Ovary (tissue), 3 donors: Measurements from ENCODE around the gene FAM135A.

ENCODE experiments used
- CTCF ChIP-seq, 3 donors: fragments of 450-650 bp in 2 of 3; fragments of 200-600 bp in 1 of 3; IDR thresholded peaks; one replicate each; pipeline versions ENCODE4 v1.5.1 to v1.8.0; 2016 to 2022; ENCODE audit warnings: antibody characterized with exemption in 3 of 3, mild to moderate bottlenecking in 1 of 3
- EP300 ChIP-seq: sonication (generic); formaldehyde crosslinking; IDR thresholded peaks from one replicate; pipeline ENCODE4 v1.6.1; 2017; ENCODE audit warnings: antibody characterized with exemption
- POLR2A ChIP-seq: fragments of 450-650 bp; IDR thresholded peaks from one replicate; pipeline ENCODE4 v1.6.1; 2017; ENCODE audit warnings: antibody characterized with exemption, mild to moderate bottlenecking, moderate library complexity
- donor health status: DM: no; HTN: no; CAD: no.

GRCh38 chr6:70411542-70412251 is 1.6 kb upstream of the FAM135A start:
- TF ChIP-seq CTCF (IDR thresholded peaks at IDR 0.05), result no peak
- TF ChIP-seq POLR2A, result no peak
- TF ChIP-seq EP300, result no peak
